Measurements from ENCODE around the gene SGMS1. TPM values are rescaled to one million over a fixed set of nuclear protein-coding genes. Genes with fewer than 3 reads are reported as not detected.

Gene SGMS1
- total and polyA plus RNA-seq, 11 donors, result 6.9 to 40.6 (median 19.6) TPM

- no peak for TF ChIP-seq POLR2A (IDR thresholded peaks at IDR 0.05)
- TF ChIP-seq CTCF (IDR thresholded peaks at IDR 0.05), result no peak
- intact Hi-C loops (cut with DNase I), result loop anchor here in 2 of 10 donors (10.0 kb wide), 2 partner anchors 45 to 115 kb away; no protein-coding TSS in a partner anchor
These were observed 183.9 kb downstream of the SGMS1 start for GRCh38 chr10:50439806-50440205.

GRCh38 chr10:50439187-50439586, 184.6 kb downstream of the SGMS1 start:
- 77 to 88% (median 80%) methylated on average over 2 of the region's 2 CpGs for WGBS, 4 donors
- Histone ChIP-seq H3K27me3 (no peaks in the 10 kb centered on the region), H3K4me3 (no peak overlapping the region), H3K4me1 (peaks cover 0 to 37% (median 0%) of the 10 kb centered on the region in 12 donors), H3K27ac (no peak overlapping the region), H3K36me3 (no peaks in the 10 kb centered on the region), H3K9me3 (no peaks in the 10 kb centered on the region)
- no peak for ATAC-seq
- intact Hi-C loops (cut with DNase I), result loop anchor here in 1 of 10 donors (10.0 kb wide), 1 partner anchor 46 kb away; no protein-coding TSS in a partner anchor
- no peak for DNase-seq
- no peak for TF ChIP-seq POLR2A (IDR thresholded peaks at IDR 0.05)
- no peak for TF ChIP-seq CTCF (IDR thresholded peaks at IDR 0.05)

More at GRCh38 chr10:50439806-50440205, 183.9 kb downstream of the SGMS1 start:
- Histone ChIP-seq H3K36me3 (no peaks in the 10 kb centered on the region), H3K4me3 (no peak overlapping the region), H3K27me3 (no peaks in the 10 kb centered on the region), H3K27ac (no peak overlapping the region), H3K9me3 (no peaks in the 10 kb centered on the region), H3K4me1 (peaks cover 0 to 37% (median 0%) of the 10 kb centered on the region in 12 donors)
- DNase-seq (no peak), ATAC-seq (no peak)
- WGBS, 4 donors, result 57 to 74% (median 70%) methylated on average over 2 of the region's 2 CpGs

- DNase-seq (no peak), ATAC-seq (no peak)
- no peak overlapping the region for H3K4me3 ChIP-seq
- intact Hi-C loops (cut with DNase I), result loop anchor here in 1 of 10 donors (10.0 kb wide), 1 partner anchor 47 kb away; no protein-coding TSS in a partner anchor
- WGBS, 4 donors, result 88 to 97% (median 95%) methylated on average over 6 of the region's 6 CpGs
- peaks cover 0 to 37% (median 0%) of the 10 kb centered on the region in 12 donors for H3K4me1 ChIP-seq
- peak overlapping the region in 2 of 12 donors; percentile 6 for H3K27ac ChIP-seq
- no peaks in the 10 kb centered on the region for H3K27me3 ChIP-seq
- no peaks in the 10 kb centered on the region for H3K9me3 ChIP-seq
- H3K36me3 ChIP-seq, result peaks cover 0 to under 1% (median 0%) of the 10 kb centered on the region in 9 donors
- no peak for TF ChIP-seq CTCF (IDR thresholded peaks at IDR 0.05)
These were observed 185.5 kb downstream of the SGMS1 start for GRCh38 chr10:50438049-50438936.

GRCh38 chr10:50437248-50437647, 186.5 kb downstream of the SGMS1 start:
- Histone ChIP-seq H3K27me3 (no peaks in the 10 kb centered on the region), H3K27ac (peak overlapping the region in 2 of 12 donors; percentile 6), H3K4me1 (peaks cover 0 to 43% (median 0%) of the 10 kb centered on the region in 12 donors), H3K36me3 (peaks cover 0 to 4% (median 0%) of the 10 kb centered on the region in 9 donors), H3K4me3 (no peak overlapping the region), H3K9me3 (no peaks in the 10 kb centered on the region)
- DNase-seq (no peak), ATAC-seq (no peak)
- 91 to 100% (median 98%) methylated on average over 1 of the region's 1 CpG for WGBS, 4 donors
- intact Hi-C loops (cut with DNase I), result loop anchor here in 1 of 10 donors (10.0 kb wide), 1 partner anchor 48 kb away; no protein-coding TSS in a partner anchor
- TF ChIP-seq POLR2A (IDR thresholded peaks at IDR 0.05) (no peak), CTCF (IDR thresholded peaks at IDR 0.05) (no peak)

Measured in heart left ventricle (tissue), 16 donors.